Uterus (tissue), 4 donors: Measurements from ENCODE around the gene GPR176. TPM values are rescaled to one million over a fixed set of nuclear protein-coding genes. Genes with fewer than 3 reads are reported as not detected.

Experiments
- DNase-seq, 2 donors: peaks; one replicate each; pipeline ENCODE4 v3.0.0-alpha.2; 2019 to 2020
- H3K27ac ChIP-seq, 2 donors: fragments of 200-600 bp; sonication (generic); 1 replicate in 1 of 2; 2 replicates in 1 of 2; pipeline ENCODE4 v1.5.1; 2016 to 2018
- H3K27me3 ChIP-seq, 2 donors: fragments of 200-600 bp; sonication (generic); one replicate each; pipeline ENCODE4 v1.5.1; 2018 to 2019; ENCODE audit warnings: control low read depth in 1 of 2
- H3K36me3 ChIP-seq, 2 donors: fragments of 200-600 bp; sonication (generic); one replicate each; pipeline ENCODE4 v1.5.1; 2019; ENCODE audit warnings: control low read depth in 1 of 2
- H3K4me1 ChIP-seq, 2 donors: fragments of 200-600 bp; sonication (generic); one replicate each; pipeline ENCODE4 v1.5.1; 2018 to 2019; ENCODE audit warnings: control low read depth in 1 of 2
- H3K4me3 ChIP-seq, 2 donors: fragments of 200-600 bp; sonication (generic); 1 replicate in 1 of 2; 2 replicates in 1 of 2; pipeline ENCODE4 v1.5.1; 2018 to 2019; ENCODE audit warnings: mild to moderate bottlenecking in 1 of 2
- H3K9me3 ChIP-seq, 2 donors: fragments of 200-600 bp; sonication (generic); one replicate each; pipeline ENCODE4 v1.5.1; 2019; ENCODE audit warnings: control low read depth in 1 of 2
- POLR2A ChIP-seq, 2 donors: fragments of 450-650 bp; IDR thresholded peaks; one replicate each; pipeline ENCODE4 v1.6.1; 2016; ENCODE audit warnings: antibody characterized with exemption in 2 of 2, mild to moderate bottlenecking in 1 of 2, moderate library complexity in 1 of 2
- intact Hi-C: fragments of 100-400 bp; cut with DNase I; formaldehyde crosslinking; loops from one replicate; pipeline ENCODE4 v1.15.1; 2023; ENCODE audit warnings: low total_unique reads
- total RNA-seq, 4 donors: library from RNA; depleted of rRNA in 3 of 4; stranded (reverse); fragments of >200 nt in 3 of 4; gene quantifications; one replicate each; pipeline versions ENCODE4 v1.1.0 to v1.2.4, GENCODE V29; 2014 to 2023
- TF ChIP-seq, protein P1 (sequence below), 4 experiments: fragments of 200-600 bp in 2 of 4; fragments of 450-650 bp in 2 of 4; sonication (generic) in 2 of 4; IDR thresholded peaks; one replicate each; pipeline ENCODE4 v1.5.1; 2016 to 2019; ENCODE audit warnings: antibody characterized with exemption in 4 of 4, mild to moderate bottlenecking in 2 of 4, moderate library complexity in 1 of 4
- donor health status: DM: yes; HTN: yes; CAD: no.

GPR176 gene
- total RNA-seq, 4 donors from 2014 or later = 5.5 to 11.8 (median 7.1) TPM

DNA sequence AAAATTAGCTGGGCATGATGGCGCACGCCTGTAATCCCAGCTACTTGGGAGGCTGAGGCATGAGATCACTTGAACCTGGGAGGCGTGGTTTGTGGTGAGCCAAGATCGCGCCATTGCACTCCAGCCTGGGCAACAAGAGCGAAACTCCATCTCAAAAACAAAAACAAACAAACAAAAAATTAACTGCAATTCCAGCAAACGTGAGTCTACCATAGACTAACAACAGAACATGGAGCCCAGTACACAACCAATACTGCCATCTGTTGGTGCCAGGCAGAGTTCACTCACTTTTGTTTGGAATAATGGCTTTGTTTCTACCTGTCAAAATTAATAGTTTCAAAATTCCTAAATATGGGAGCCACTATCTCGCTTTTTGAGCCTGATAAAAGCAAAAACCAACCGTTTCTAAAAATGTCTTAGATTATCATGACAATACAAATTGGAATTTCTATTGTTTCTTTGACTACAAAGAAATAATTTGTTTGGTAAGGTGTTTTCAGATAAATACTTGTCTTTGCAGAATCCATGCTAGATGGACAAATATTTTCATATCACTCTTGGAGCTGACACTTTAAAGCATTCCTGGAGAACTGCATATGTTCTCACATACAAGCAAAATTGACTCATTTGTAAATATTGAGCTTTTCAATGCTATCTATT lies 45.0 kb downstream of the GPR176 start:
- DNase-seq = no peak
- no peaks in the 10 kb centered on the region for H3K4me1 ChIP-seq
- H3K27me3 ChIP-seq = no peaks in the 10 kb centered on the region
- H3K4me3 ChIP-seq = no peak overlapping the region
- no peaks in the 10 kb centered on the region for H3K9me3 ChIP-seq
- intact Hi-C loops = no loop called here
- TF ChIP-seq, protein P1, sequence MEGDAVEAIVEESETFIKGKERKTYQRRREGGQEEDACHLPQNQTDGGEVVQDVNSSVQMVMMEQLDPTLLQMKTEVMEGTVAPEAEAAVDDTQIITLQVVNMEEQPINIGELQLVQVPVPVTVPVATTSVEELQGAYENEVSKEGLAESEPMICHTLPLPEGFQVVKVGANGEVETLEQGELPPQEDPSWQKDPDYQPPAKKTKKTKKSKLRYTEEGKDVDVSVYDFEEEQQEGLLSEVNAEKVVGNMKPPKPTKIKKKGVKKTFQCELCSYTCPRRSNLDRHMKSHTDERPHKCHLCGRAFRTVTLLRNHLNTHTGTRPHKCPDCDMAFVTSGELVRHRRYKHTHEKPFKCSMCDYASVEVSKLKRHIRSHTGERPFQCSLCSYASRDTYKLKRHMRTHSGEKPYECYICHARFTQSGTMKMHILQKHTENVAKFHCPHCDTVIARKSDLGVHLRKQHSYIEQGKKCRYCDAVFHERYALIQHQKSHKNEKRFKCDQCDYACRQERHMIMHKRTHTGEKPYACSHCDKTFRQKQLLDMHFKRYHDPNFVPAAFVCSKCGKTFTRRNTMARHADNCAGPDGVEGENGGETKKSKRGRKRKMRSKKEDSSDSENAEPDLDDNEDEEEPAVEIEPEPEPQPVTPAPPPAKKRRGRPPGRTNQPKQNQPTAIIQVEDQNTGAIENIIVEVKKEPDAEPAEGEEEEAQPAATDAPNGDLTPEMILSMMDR (IDR thresholded peaks at IDR 0.05) = peak in 2 of 4 experiments; percentile 17 to 23
- no peak for TF ChIP-seq POLR2A (IDR thresholded peaks at IDR 0.05)
- no peak overlapping the region for H3K27ac ChIP-seq
- H3K36me3 ChIP-seq = no peaks in the 10 kb centered on the region

DNA sequence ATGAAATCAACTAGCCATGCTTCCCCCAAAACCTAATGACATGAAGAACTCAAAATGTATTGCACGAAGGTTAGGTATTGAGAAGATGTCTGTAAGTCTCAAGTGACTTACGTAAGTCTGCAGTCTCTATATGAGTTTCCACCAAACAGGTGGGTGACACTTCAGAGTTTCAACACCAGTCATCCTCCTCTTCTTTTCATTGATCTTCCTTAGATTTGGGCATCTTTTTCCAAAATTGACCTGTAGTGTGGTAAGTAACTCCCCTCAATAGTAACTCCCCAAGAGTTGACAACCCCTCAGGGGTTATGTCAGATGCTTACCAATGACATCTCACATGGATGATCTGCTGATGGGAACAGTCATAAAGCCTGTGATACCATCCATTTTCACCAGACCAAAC lies 46.1 kb downstream of the GPR176 start:
- intact Hi-C loops = no loop called here
- DNase-seq = no peak
- Histone ChIP-seq H3K4me3 (no peak overlapping the region), H3K27me3 (no peaks in the 10 kb centered on the region), H3K27ac (no peak overlapping the region), H3K4me1 (no peaks in the 10 kb centered on the region), H3K36me3 (no peaks in the 10 kb centered on the region), H3K9me3 (no peaks in the 10 kb centered on the region)
- TF ChIP-seq, protein P1 (IDR thresholded peaks at IDR 0.05) = no peak
- TF ChIP-seq POLR2A (IDR thresholded peaks at IDR 0.05) = no peak

DNA sequence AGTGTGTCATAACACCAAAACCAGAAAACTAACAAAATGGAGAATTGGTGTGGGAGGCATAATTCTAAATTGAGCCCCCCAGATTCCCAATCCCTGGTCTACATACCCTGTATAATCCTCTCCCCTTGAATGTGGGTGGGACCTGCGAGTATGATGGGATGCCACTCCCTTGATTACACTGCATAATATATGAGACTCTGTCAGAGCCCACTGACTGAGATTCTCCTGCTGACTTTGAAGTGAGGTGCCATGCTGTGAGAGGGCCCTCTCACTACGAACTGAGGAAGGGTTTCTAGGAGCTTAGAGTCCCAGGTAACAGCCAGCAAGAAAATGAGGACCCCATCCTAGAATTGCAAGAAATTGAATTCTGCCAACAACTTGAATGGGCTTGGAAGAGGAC lies 49.5 kb downstream of the GPR176 start:
- H3K27me3 ChIP-seq = no peaks in the 10 kb centered on the region
- no peaks in the 10 kb centered on the region for H3K36me3 ChIP-seq
- no peaks in the 10 kb centered on the region for H3K9me3 ChIP-seq
- H3K4me1 ChIP-seq = no peaks in the 10 kb centered on the region
- TF ChIP-seq, protein P1 (IDR thresholded peaks at IDR 0.05) = no peak
- TF ChIP-seq POLR2A (IDR thresholded peaks at IDR 0.05) = no peak
- no peak overlapping the region for H3K27ac ChIP-seq
- DNase-seq = no peak
- intact Hi-C loops = no loop called here
- no peak overlapping the region for H3K4me3 ChIP-seq

DNA sequence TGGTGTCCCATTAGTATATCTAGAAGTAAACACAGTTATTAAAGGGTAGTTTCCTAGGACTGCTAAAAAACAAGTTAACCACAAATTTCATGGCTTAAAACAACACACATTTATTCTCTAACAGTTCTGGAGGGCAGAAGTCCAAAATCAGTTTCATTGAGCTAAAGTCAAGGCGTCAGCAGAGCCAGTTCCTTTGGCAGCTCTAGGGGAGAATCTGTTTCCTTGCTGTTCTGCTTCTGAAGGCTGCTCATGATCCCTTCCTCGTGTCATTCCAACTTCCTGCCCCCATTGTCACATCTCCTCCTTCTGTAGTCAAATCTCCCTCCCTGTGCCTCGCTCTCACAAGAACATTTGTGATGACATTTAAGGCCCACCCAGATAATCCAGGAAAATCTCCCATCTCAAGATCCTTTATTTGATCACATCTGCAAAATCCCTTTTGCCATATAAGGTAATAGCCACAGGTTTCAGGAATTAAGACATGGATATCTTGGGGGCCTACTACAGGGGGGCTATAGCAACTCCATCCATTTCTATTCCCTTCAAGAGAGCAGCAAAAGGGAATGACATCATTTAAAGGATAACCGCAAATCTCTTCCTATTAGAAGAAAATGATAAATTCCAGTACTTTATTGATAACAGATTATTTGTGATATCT lies 50.1 kb downstream of the GPR176 start:
- Histone ChIP-seq H3K27ac (no peak overlapping the region), H3K9me3 (no peaks in the 10 kb centered on the region), H3K4me3 (no peak overlapping the region), H3K27me3 (no peaks in the 10 kb centered on the region), H3K4me1 (no peaks in the 10 kb centered on the region), H3K36me3 (no peaks in the 10 kb centered on the region)
- TF ChIP-seq, protein P1 (IDR thresholded peaks at IDR 0.05) = no peak
- TF ChIP-seq POLR2A (IDR thresholded peaks at IDR 0.05) = no peak
- intact Hi-C loops = no loop called here
- no peak for DNase-seq

DNA sequence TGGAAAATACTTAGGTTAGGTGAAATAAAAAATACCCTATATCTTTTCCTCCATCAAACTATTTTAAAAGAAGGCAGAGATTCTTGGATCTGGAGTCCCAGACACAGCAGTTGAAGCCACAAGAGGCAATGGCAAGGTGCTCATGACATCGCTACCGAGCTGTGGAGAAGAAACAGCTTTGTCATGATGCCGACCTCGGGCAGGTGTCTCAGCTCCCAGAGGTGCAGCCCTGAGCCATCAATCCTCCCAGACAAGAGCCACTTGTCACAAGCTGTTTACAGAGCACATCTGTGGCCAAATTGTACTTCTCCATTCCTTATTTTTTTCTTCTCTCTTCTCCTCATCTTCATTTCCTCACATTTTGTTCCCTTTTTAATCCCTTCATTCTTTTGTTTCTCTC lies 50.8 kb downstream of the GPR176 start:
- intact Hi-C loops = no loop called here

More for the DNA sequence above, 50.8 kb downstream of the GPR176 start:
- no peaks in the 10 kb centered on the region for H3K4me1 ChIP-seq
- H3K36me3 ChIP-seq = no peaks in the 10 kb centered on the region
- TF ChIP-seq, protein P1 (IDR thresholded peaks at IDR 0.05) = no peak
- no peak for TF ChIP-seq POLR2A (IDR thresholded peaks at IDR 0.05)
- H3K27me3 ChIP-seq = no peaks in the 10 kb centered on the region
- H3K9me3 ChIP-seq = no peaks in the 10 kb centered on the region
- no peak overlapping the region for H3K4me3 ChIP-seq
- no peak overlapping the region for H3K27ac ChIP-seq
- no peak for DNase-seq
